Mesenchymal stem cell (in vitro differentiated cells and primary cell): ENCODE measurements around the gene SERPINA10.

Experiments
- DNase-seq: peaks from one replicate; pipeline ENCODE4 v3.0.0-alpha.2; 2013
- H2AFZ ChIP-seq: one replicate; pipeline ENCODE4 v1.6.1; 2013; ENCODE audit warnings: low read depth, mild to moderate bottlenecking, control low read depth, inconsistent platforms, low read length, moderate library complexity
- H2AK5ac ChIP-seq: 2 replicates; pipeline ENCODE4 v1.6.1; 2013; ENCODE audit warnings: low read length, moderate library complexity, mild to moderate bottlenecking, inconsistent platforms; ENCODE audit not compliant: severe bottlenecking
- H2BK120ac ChIP-seq: one replicate; pipeline ENCODE4 v1.6.1; 2013; ENCODE audit warnings: low read depth, mild to moderate bottlenecking, inconsistent platforms, low read length, moderate library complexity
- H2BK12ac ChIP-seq, 2 experiments: one replicate each; pipeline ENCODE4 v1.6.1; 2013; ENCODE audit warnings: inconsistent platforms in 2 of 2, low read length in 2 of 2, mild to moderate bottlenecking in 2 of 2, moderate library complexity in 2 of 2, control low read depth in 1 of 2
- H2BK15ac ChIP-seq: one replicate; pipeline ENCODE4 v1.6.1; 2013; ENCODE audit warnings: mild to moderate bottlenecking, low read depth, inconsistent platforms; ENCODE audit not compliant: poor library complexity, severe bottlenecking
- H2BK5ac ChIP-seq: 2 replicates; pipeline ENCODE4 v1.6.1; 2013; ENCODE audit warnings: low read depth, mild to moderate bottlenecking, low read length, control low read depth, inconsistent platforms; ENCODE audit not compliant: poor library complexity, severe bottlenecking
- H3K14ac ChIP-seq, 2 experiments: one replicate each; pipeline ENCODE4 v1.6.1; 2013; ENCODE audit warnings: inconsistent platforms in 2 of 2, low read length in 2 of 2, control low read depth in 1 of 2, mild to moderate bottlenecking in 1 of 2, moderate library complexity in 1 of 2
- H3K18ac ChIP-seq, 2 experiments: one replicate each; pipeline ENCODE4 v1.6.1; 2013; ENCODE audit warnings: inconsistent platforms in 2 of 2, low read length in 2 of 2, control low read depth in 1 of 2, low read depth in 1 of 2, mild to moderate bottlenecking in 1 of 2
- H3K23ac ChIP-seq, 2 experiments: one replicate each; pipeline ENCODE4 v1.6.1; 2013; ENCODE audit warnings: inconsistent platforms in 2 of 2, low read length in 2 of 2, mild to moderate bottlenecking in 2 of 2, moderate library complexity in 2 of 2, control low read depth in 1 of 2
- H3K27ac ChIP-seq: 2 replicates; pipeline ENCODE4 v1.5.1; 2013; ENCODE audit warnings: mild to moderate bottlenecking, moderate library complexity, low read length, control low read depth, inconsistent platforms; ENCODE audit not compliant: poor library complexity, severe bottlenecking
- H3K27me3 ChIP-seq, 2 experiments: 2 replicates each; pipeline versions ENCODE4 v1.6.1 to v1.7.0; 2013; ENCODE audit warnings: low read length in 2 of 2, mild to moderate bottlenecking in 2 of 2, moderate library complexity in 2 of 2, control low read depth in 1 of 2, inconsistent platforms in 1 of 2; ENCODE audit not compliant: control insufficient read depth in 1 of 2, insufficient read depth in 1 of 2
- H3K36me3 ChIP-seq, 2 experiments: 2 replicates each; pipeline versions ENCODE4 v1.6.1 to v1.7.0; 2013; ENCODE audit warnings: low read length in 2 of 2, control low read depth in 1 of 2, inconsistent platforms in 1 of 2, low read depth in 1 of 2, mild to moderate bottlenecking in 1 of 2; ENCODE audit not compliant: insufficient read depth in 2 of 2, control insufficient read depth in 1 of 2
- H3K4ac ChIP-seq, 2 experiments: one replicate each; pipeline ENCODE4 v1.6.1; 2013; ENCODE audit warnings: inconsistent platforms in 2 of 2, low read length in 2 of 2, mild to moderate bottlenecking in 2 of 2, moderate library complexity in 2 of 2, control low read depth in 1 of 2, low read depth in 1 of 2
- H3K4me1 ChIP-seq: 2 replicates; pipeline ENCODE4 v1.6.1; 2013; ENCODE audit warnings: low read depth, low read length, control low read depth; ENCODE audit not compliant: control insufficient read depth, insufficient read depth
- H3K4me2 ChIP-seq: 2 replicates; pipeline ENCODE4 v1.6.1; 2013; ENCODE audit warnings: low read length, mild to moderate bottlenecking, inconsistent platforms; ENCODE audit not compliant: poor library complexity, severe bottlenecking
- H3K4me3 ChIP-seq, 2 experiments: 2 replicates each; pipeline versions ENCODE4 v1.5.1 to v1.7.0; 2013; ENCODE audit warnings: low read length in 2 of 2, mild to moderate bottlenecking in 2 of 2, control low read depth in 1 of 2, low read depth in 1 of 2; ENCODE audit not compliant: insufficient read depth in 1 of 2
- H3K79me1 ChIP-seq: replicated peaks from 2 replicates; pipeline ENCODE4 v1.6.1; 2013; ENCODE audit warnings: mild to moderate bottlenecking, control low read depth, low read length, inconsistent platforms; ENCODE audit not compliant: poor library complexity, severe bottlenecking
- H3K9ac ChIP-seq: 2 replicates; pipeline ENCODE4 v1.7.0; 2013; ENCODE audit warnings: mild to moderate bottlenecking, low read length, moderate library complexity
- H3K9me3 ChIP-seq: 2 replicates; pipeline ENCODE4 v1.7.0; 2013; ENCODE audit warnings: mild to moderate bottlenecking, low read length; ENCODE audit not compliant: control insufficient read depth
- H4K8ac ChIP-seq: one replicate; pipeline ENCODE4 v1.6.1; 2013; ENCODE audit warnings: inconsistent platforms, mild to moderate bottlenecking, low read length, moderate library complexity
- H4K91ac ChIP-seq: one replicate; pipeline ENCODE4 v1.6.1; 2013; ENCODE audit warnings: mild to moderate bottlenecking, low read length, inconsistent platforms
- WGBS: methylation state at CpG from one replicate; pipeline ENCODE4 v1.1.7; 2013; ENCODE audit warnings: mixed read lengths; 5-methylcytosine and 5-hydroxymethylcytosine counted together

The SERPINA10 gene

GRCh38 chr14:94332587-94332986 lies 39.5 kb upstream of the SERPINA10 start:
- H3K9ac ChIP-seq = no peak overlapping the region
- H3K9me3 ChIP-seq = no peaks in the 10 kb centered on the region
- no peaks in the 10 kb centered on the region for H3K36me3 ChIP-seq
- H4K8ac ChIP-seq = no peak overlapping the region
- H2AK5ac ChIP-seq = no peak overlapping the region
- no peak overlapping the region for H3K27ac ChIP-seq
- no peaks in the 10 kb centered on the region for H3K27me3 ChIP-seq
- no peaks in the 10 kb centered on the region for H3K4me1 ChIP-seq
- H2BK120ac ChIP-seq = no peak overlapping the region
- no peak overlapping the region for H3K4ac ChIP-seq
- H3K23ac ChIP-seq = no peak overlapping the region
- no peak overlapping the region for H3K18ac ChIP-seq
- H2BK5ac ChIP-seq = no peak overlapping the region
- H2AFZ ChIP-seq = no peak overlapping the region
- no peak overlapping the region for H3K14ac ChIP-seq
- H2BK12ac ChIP-seq = no peak overlapping the region
- no peak overlapping the region for H3K4me3 ChIP-seq
- no peak for DNase-seq
- no peak overlapping the region for H2BK15ac ChIP-seq
- H4K91ac ChIP-seq = no peak overlapping the region
- no peak overlapping the region for H3K4me2 ChIP-seq
- no peaks in the 10 kb centered on the region for H3K79me1 ChIP-seq

GRCh38 chr14:94332063-94332583 lies 39.1 kb upstream of the SERPINA10 start:
- Histone ChIP-seq H3K14ac (no peak overlapping the region), H3K9ac (no peak overlapping the region), H3K4me3 (no peak overlapping the region), H3K9me3 (no peaks in the 10 kb centered on the region), H3K27ac (no peak overlapping the region), H2BK5ac (no peak overlapping the region), H4K8ac (no peak overlapping the region), H2BK15ac (no peak overlapping the region), H3K79me1 (no peaks in the 10 kb centered on the region), H3K4me2 (no peak overlapping the region), H2BK120ac (no peak overlapping the region), H2BK12ac (no peak overlapping the region), H2AFZ (no peak overlapping the region), H3K4ac (no peak overlapping the region), H3K27me3 (no peaks in the 10 kb centered on the region), H2AK5ac (no peak overlapping the region), H3K23ac (no peak overlapping the region), H3K4me1 (no peaks in the 10 kb centered on the region), H3K18ac (no peak overlapping the region), H4K91ac (no peak overlapping the region), H3K36me3 (no peaks in the 10 kb centered on the region)
- WGBS = 57% methylated on average over 6 of the region's 7 CpGs
- no peak for DNase-seq

GRCh38 chr14:94331462-94331861 lies 38.4 kb upstream of the SERPINA10 start:
- WGBS = 84% methylated on average over 5 of the region's 5 CpGs
- Histone ChIP-seq H3K4me3 (no peak overlapping the region), H2AFZ (no peak overlapping the region), H3K18ac (no peak overlapping the region), H2BK120ac (no peak overlapping the region), H4K8ac (no peak overlapping the region), H2BK5ac (no peak overlapping the region), H3K4me1 (no peaks in the 10 kb centered on the region), H3K4ac (no peak overlapping the region), H3K27me3 (no peaks in the 10 kb centered on the region), H2AK5ac (no peak overlapping the region), H3K23ac (no peak overlapping the region), H4K91ac (no peak overlapping the region), H3K14ac (no peak overlapping the region), H2BK15ac (no peak overlapping the region), H3K27ac (no peak overlapping the region), H3K4me2 (no peak overlapping the region), H3K79me1 (no peaks in the 10 kb centered on the region), H2BK12ac (no peak overlapping the region), H3K9me3 (no peaks in the 10 kb centered on the region), H3K36me3 (no peaks in the 10 kb centered on the region), H3K9ac (no peak overlapping the region)
- DNase-seq = no peak

- DNase-seq = no peak
- Histone ChIP-seq H2BK12ac (no peak overlapping the region), H3K9me3 (no peaks in the 10 kb centered on the region), H3K23ac (no peak overlapping the region), H4K91ac (no peak overlapping the region), H3K9ac (no peak overlapping the region), H3K27ac (no peak overlapping the region), H2BK15ac (no peak overlapping the region), H4K8ac (no peak overlapping the region), H3K4me1 (no peaks in the 10 kb centered on the region), H3K27me3 (no peaks in the 10 kb centered on the region), H3K4me3 (no peak overlapping the region), H3K18ac (no peak overlapping the region), H2BK5ac (no peak overlapping the region), H2AK5ac (no peak overlapping the region), H3K36me3 (no peaks in the 10 kb centered on the region), H2AFZ (no peak overlapping the region), H2BK120ac (no peak overlapping the region), H3K4ac (no peak overlapping the region), H3K79me1 (no peaks in the 10 kb centered on the region), H3K14ac (no peak overlapping the region), H3K4me2 (no peak overlapping the region)
- WGBS = 50% methylated on average over 2 of the region's 2 CpGs
Observed at GRCh38 chr14:94330857-94331256, 37.8 kb upstream of the SERPINA10 start.
